H9 (cell line): ENCODE results near the gene GALNT16. TPM values are rescaled to one million over a fixed set of nuclear protein-coding genes. Genes with fewer than 3 reads are reported as not detected.

Experiments used
- DNase-seq: peaks from one replicate; pipeline ENCODE4 v3.0.0-alpha.2; 2017
- H2AFZ ChIP-seq: one replicate; pipeline ENCODE4 v1.6.1; 2013; ENCODE audit warnings: mild to moderate bottlenecking, low read length, control low read depth, moderate library complexity
- H2AK5ac ChIP-seq: 2 replicates; pipeline ENCODE4 v1.6.1; 2013; ENCODE audit warnings: low read length, control low read depth, mixed read lengths; ENCODE audit not compliant: insufficient read length
- H2BK120ac ChIP-seq: one replicate; pipeline ENCODE4 v1.6.1; 2013; ENCODE audit warnings: low read depth, mild to moderate bottlenecking, low read length, control low read depth, inconsistent platforms; ENCODE audit not compliant: poor library complexity, severe bottlenecking
- H2BK12ac ChIP-seq: 2 replicates; pipeline ENCODE4 v1.6.1; 2013; ENCODE audit warnings: low read length, control low read depth, mixed read lengths, low read depth; ENCODE audit not compliant: insufficient read length
- H2BK15ac ChIP-seq: 2 replicates; pipeline ENCODE4 v1.6.1; 2013; ENCODE audit warnings: low read depth, low read length, control low read depth
- H2BK20ac ChIP-seq: one replicate; pipeline ENCODE4 v1.6.1; 2013; ENCODE audit warnings: low read depth, mild to moderate bottlenecking, low read length, control low read depth, inconsistent platforms; ENCODE audit not compliant: poor library complexity, severe bottlenecking
- H2BK5ac ChIP-seq: 2 replicates; pipeline ENCODE4 v1.6.1; 2013; ENCODE audit warnings: low read length, control low read depth, mixed read lengths; ENCODE audit not compliant: insufficient read length
- H3K14ac ChIP-seq: 2 replicates; pipeline ENCODE4 v1.6.1; 2013; ENCODE audit warnings: low read length, control low read depth; ENCODE audit not compliant: insufficient read depth
- H3K18ac ChIP-seq: 2 replicates; pipeline ENCODE4 v1.6.1; 2013; ENCODE audit warnings: low read depth, mild to moderate bottlenecking, mixed read lengths, low read length, control low read depth; ENCODE audit not compliant: insufficient read length
- H3K23ac ChIP-seq: 2 replicates; pipeline ENCODE4 v1.6.1; 2013; ENCODE audit warnings: low read length, control low read depth, mixed read lengths, low read depth; ENCODE audit not compliant: insufficient read length
- H3K23me2 ChIP-seq: 2 replicates; pipeline ENCODE4 v1.6.1; 2013; ENCODE audit warnings: low read depth, mild to moderate bottlenecking, mixed read lengths, low read length, control low read depth; ENCODE audit not compliant: insufficient read length, poor library complexity, severe bottlenecking
- H3K27ac ChIP-seq: 2 replicates; pipeline ENCODE4 v1.5.1; 2013; ENCODE audit warnings: low read length, control low read depth, mixed read lengths, low read depth; ENCODE audit not compliant: insufficient read length
- H3K27me3 ChIP-seq: 2 replicates; pipeline ENCODE4 v1.6.1; 2013; ENCODE audit warnings: low read length, control low read depth, inconsistent platforms; ENCODE audit not compliant: insufficient read depth
- H3K4ac ChIP-seq: 2 replicates; pipeline ENCODE4 v1.6.1; 2013; ENCODE audit warnings: low read depth, mild to moderate bottlenecking, control low read depth, inconsistent platforms, low read length, moderate library complexity
- H3K4me1 ChIP-seq: 2 replicates; pipeline ENCODE4 v1.6.1; 2013; ENCODE audit warnings: low read length, control low read depth, inconsistent platforms; ENCODE audit not compliant: insufficient read depth
- H3K4me2 ChIP-seq: 2 replicates; pipeline ENCODE4 v1.6.1; 2013; ENCODE audit warnings: low read length, control low read depth, mixed read lengths; ENCODE audit not compliant: insufficient read length, insufficient read depth
- H3K56ac ChIP-seq: 2 replicates; pipeline ENCODE4 v1.6.1; 2013; ENCODE audit warnings: low read depth, mild to moderate bottlenecking, mixed read lengths, low read length, control low read depth; ENCODE audit not compliant: insufficient read length
- H3K79me1 ChIP-seq: 2 replicates; pipeline ENCODE4 v1.6.1; 2013; ENCODE audit warnings: low read depth, mild to moderate bottlenecking, moderate library complexity, low read length, control low read depth, inconsistent platforms; ENCODE audit not compliant: insufficient read depth, poor library complexity, severe bottlenecking
- H3K79me2 ChIP-seq: 2 replicates; pipeline ENCODE4 v1.6.1; 2013; ENCODE audit warnings: low read length, control low read depth, inconsistent platforms; ENCODE audit not compliant: insufficient read depth
- H3K9ac ChIP-seq: 2 replicates; pipeline ENCODE4 v1.6.1; 2013; ENCODE audit warnings: low read length, control low read depth, mixed read lengths; ENCODE audit not compliant: insufficient read length; ENCODE audit errors: extremely low read depth
- H3K9me3 ChIP-seq: one replicate; pipeline ENCODE4 v1.6.1; 2013; ENCODE audit warnings: low read depth, low read length, inconsistent platforms; ENCODE audit not compliant: control insufficient read depth
- H3T11ph ChIP-seq: one replicate; pipeline ENCODE4 v1.6.1; 2013; ENCODE audit warnings: mild to moderate bottlenecking, low read length, control low read depth, inconsistent platforms
- H4K20me1 ChIP-seq: one replicate; pipeline ENCODE4 v1.6.1; 2013; ENCODE audit not compliant: control insufficient read depth, insufficient read length, insufficient read depth
- H4K5ac ChIP-seq: 2 replicates; pipeline ENCODE4 v1.6.1; 2013; ENCODE audit warnings: low read depth, mild to moderate bottlenecking, mixed read lengths, low read length, control low read depth; ENCODE audit not compliant: insufficient read length
- H4K8ac ChIP-seq: replicated peaks from 2 replicates; pipeline ENCODE4 v1.6.1; 2013; ENCODE audit warnings: low read length, control low read depth, mixed read lengths, low read depth; ENCODE audit not compliant: insufficient read length
- H4K91ac ChIP-seq: 2 replicates; pipeline ENCODE4 v1.6.1; 2013; ENCODE audit warnings: low read depth, mild to moderate bottlenecking, moderate library complexity, mixed read lengths, low read length, control low read depth; ENCODE audit not compliant: insufficient read length
- H3K27ac Mint-ChIP-seq, 3 experiments: 2 replicates in 2 of 3; 3 replicates in 1 of 3; pipeline ENCODE4 v1.8.0; 2020 to 2021; ENCODE audit warnings: mixed read lengths in 3 of 3, mild to moderate bottlenecking in 1 of 3, moderate library complexity in 1 of 3
- H3K27me3 Mint-ChIP-seq: 2 replicates; pipeline ENCODE4 v1.8.0; 2021; ENCODE audit warnings: low read depth, mild to moderate bottlenecking, moderate library complexity, mixed read lengths
- H3K36me3 Mint-ChIP-seq, 3 experiments: 2 replicates in 2 of 3; 3 replicates in 1 of 3; pipeline ENCODE4 v1.8.0; 2020 to 2021; ENCODE audit warnings: low read depth in 3 of 3, mixed read lengths in 3 of 3; ENCODE audit not compliant: insufficient read depth in 1 of 3
- H3K4me1 Mint-ChIP-seq, 2 experiments: 2 replicates each; pipeline ENCODE4 v1.8.0; 2020; ENCODE audit warnings: mixed read lengths in 2 of 2
- H3K4me3 Mint-ChIP-seq, 2 experiments: 2 replicates in 1 of 2; 3 replicates in 1 of 2; pipeline ENCODE4 v1.8.0; 2020 to 2021; ENCODE audit warnings: mild to moderate bottlenecking in 2 of 2, mixed read lengths in 2 of 2, moderate library complexity in 1 of 2
- H3K9me3 Mint-ChIP-seq, 2 experiments: 2 replicates in 1 of 2; 3 replicates in 1 of 2; pipeline ENCODE4 v1.8.0; 2020; ENCODE audit warnings: mild to moderate bottlenecking in 2 of 2, mixed read lengths in 2 of 2, moderate library complexity in 1 of 2
- WGBS: extraction: QIAGEN DNeasy Blood & Tissue Kit; methylation state at CpG from one replicate; pipeline ENCODE4 v1.1.7; 2013; ENCODE audit warnings: missing lambda C conversion rate, low lambda C conversion rate, mixed read lengths; ENCODE audit not compliant: insufficient read length; ENCODE audit errors: extremely low coverage; 5-methylcytosine and 5-hydroxymethylcytosine counted together
- total RNA-seq: library from RNA; stranded (reverse); gene quantifications from 2 replicates; pipeline ENCODE4 v1.2.1, GENCODE V29; 2021
- TF ChIP-seq, protein P1 (sequence below): fragments of 200-600 bp; sonication (generic); conservative IDR thresholded peaks from 3 replicates; pipeline ENCODE4 v1.8.0; 2021; ENCODE audit warnings: antibody characterized with exemption, mild to moderate bottlenecking

GALNT16 gene
- total RNA-seq, 1 experiment from 2014 or later: 2.3 TPM

DNA sequence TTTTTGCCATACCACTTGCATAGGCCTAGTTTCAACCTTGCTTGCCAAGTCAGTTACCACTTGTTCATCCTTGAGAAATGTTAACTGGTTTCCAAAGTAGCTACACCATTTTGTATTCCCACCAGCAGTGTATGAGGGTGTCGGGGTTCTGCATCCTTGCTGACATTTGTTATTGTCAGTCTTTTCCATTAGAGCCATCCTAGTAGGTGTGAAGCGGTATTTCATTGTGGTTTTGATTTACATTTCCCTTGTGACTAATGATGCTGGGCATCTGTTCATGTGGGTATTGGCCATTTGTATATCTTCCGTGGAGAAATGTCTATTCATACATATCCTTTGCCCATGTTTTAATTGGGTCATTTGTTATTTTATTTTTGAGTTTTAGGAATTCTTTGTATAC lies 27.6 kb upstream of the GALNT16 start:
- H2BK20ac ChIP-seq: no peak overlapping the region
- TF ChIP-seq, protein P1, sequence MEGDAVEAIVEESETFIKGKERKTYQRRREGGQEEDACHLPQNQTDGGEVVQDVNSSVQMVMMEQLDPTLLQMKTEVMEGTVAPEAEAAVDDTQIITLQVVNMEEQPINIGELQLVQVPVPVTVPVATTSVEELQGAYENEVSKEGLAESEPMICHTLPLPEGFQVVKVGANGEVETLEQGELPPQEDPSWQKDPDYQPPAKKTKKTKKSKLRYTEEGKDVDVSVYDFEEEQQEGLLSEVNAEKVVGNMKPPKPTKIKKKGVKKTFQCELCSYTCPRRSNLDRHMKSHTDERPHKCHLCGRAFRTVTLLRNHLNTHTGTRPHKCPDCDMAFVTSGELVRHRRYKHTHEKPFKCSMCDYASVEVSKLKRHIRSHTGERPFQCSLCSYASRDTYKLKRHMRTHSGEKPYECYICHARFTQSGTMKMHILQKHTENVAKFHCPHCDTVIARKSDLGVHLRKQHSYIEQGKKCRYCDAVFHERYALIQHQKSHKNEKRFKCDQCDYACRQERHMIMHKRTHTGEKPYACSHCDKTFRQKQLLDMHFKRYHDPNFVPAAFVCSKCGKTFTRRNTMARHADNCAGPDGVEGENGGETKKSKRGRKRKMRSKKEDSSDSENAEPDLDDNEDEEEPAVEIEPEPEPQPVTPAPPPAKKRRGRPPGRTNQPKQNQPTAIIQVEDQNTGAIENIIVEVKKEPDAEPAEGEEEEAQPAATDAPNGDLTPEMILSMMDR: no peak
- no CpG with 5 or more reads among the region's 3 CpGs for WGBS
- Mint-ChIP-seq H3K27me3 (no peaks in the 10 kb centered on the region), H3K36me3 (peaks cover 3 to 58% (median 56%) of the 10 kb centered on the region in 3 experiments; a peak in 6 of 7 replicates), H3K4me1 (0 out of 4 replicates have a peak, but pooled peaks cover 0 to 2% of the 10 kb centered on the region in 2 experiments), H3K27ac (no peak overlapping the region), H3K4me3 (no peak overlapping the region), H3K9me3 (no peaks in the 10 kb centered on the region)
- H4K91ac ChIP-seq: no peak overlapping the region
- H3K4me1 ChIP-seq: no peaks in the 10 kb centered on the region
- no peak overlapping the region for H2AFZ ChIP-seq
- H3K79me2 ChIP-seq: no peaks in the 10 kb centered on the region
- no peak overlapping the region for H2BK120ac ChIP-seq
- no peak overlapping the region for H4K8ac ChIP-seq
- H3K23ac ChIP-seq: no peak overlapping the region
- H2BK5ac ChIP-seq: no peak overlapping the region
- H3K56ac ChIP-seq: no peak overlapping the region
- H2BK12ac ChIP-seq: no peak overlapping the region
- H4K5ac ChIP-seq: no peak overlapping the region
- no peak for DNase-seq
- no peak overlapping the region for H3K4ac ChIP-seq
- no peaks in the 10 kb centered on the region for H3K79me1 ChIP-seq
- no peaks in the 10 kb centered on the region for H3K9me3 ChIP-seq
- H3K9ac ChIP-seq: no peak overlapping the region
- H3K14ac ChIP-seq: no peak overlapping the region
- H3T11ph ChIP-seq: no peak overlapping the region
- H3K23me2 ChIP-seq: no peaks in the 10 kb centered on the region
- H2BK15ac ChIP-seq: no peak overlapping the region
- no peak overlapping the region for H3K27ac ChIP-seq
- H3K27me3 ChIP-seq: no peaks in the 10 kb centered on the region
- no peak overlapping the region for H3K18ac ChIP-seq
- no peaks in the 10 kb centered on the region for H4K20me1 ChIP-seq
- H3K4me2 ChIP-seq: no peak overlapping the region
- H2AK5ac ChIP-seq: no peak overlapping the region
